Testis (tissue), 2 donors: Measurements from ENCODE around the gene MPRIP.

Source experiments
- POLR2A ChIP-seq: fragments of 450-650 bp; IDR thresholded peaks from one replicate; pipeline ENCODE4 v1.6.1; 2017; ENCODE audit warnings: antibody characterized with exemption, mild to moderate bottlenecking, moderate library complexity
- TF ChIP-seq, protein P1 (sequence below), 3 experiments: fragments of 450-650 bp in 2 of 3; fragments of 200-600 bp in 1 of 3; sonication (generic) in 1 of 3; IDR thresholded peaks; one replicate each; pipeline ENCODE4 v1.5.1; 2016 to 2019; ENCODE audit warnings: antibody characterized with exemption in 3 of 3, mild to moderate bottlenecking in 2 of 3, moderate library complexity in 1 of 3

GRCh38 chr17:17164676-17165075, 122.4 kb downstream of the MPRIP start:
- TF ChIP-seq, protein P1, sequence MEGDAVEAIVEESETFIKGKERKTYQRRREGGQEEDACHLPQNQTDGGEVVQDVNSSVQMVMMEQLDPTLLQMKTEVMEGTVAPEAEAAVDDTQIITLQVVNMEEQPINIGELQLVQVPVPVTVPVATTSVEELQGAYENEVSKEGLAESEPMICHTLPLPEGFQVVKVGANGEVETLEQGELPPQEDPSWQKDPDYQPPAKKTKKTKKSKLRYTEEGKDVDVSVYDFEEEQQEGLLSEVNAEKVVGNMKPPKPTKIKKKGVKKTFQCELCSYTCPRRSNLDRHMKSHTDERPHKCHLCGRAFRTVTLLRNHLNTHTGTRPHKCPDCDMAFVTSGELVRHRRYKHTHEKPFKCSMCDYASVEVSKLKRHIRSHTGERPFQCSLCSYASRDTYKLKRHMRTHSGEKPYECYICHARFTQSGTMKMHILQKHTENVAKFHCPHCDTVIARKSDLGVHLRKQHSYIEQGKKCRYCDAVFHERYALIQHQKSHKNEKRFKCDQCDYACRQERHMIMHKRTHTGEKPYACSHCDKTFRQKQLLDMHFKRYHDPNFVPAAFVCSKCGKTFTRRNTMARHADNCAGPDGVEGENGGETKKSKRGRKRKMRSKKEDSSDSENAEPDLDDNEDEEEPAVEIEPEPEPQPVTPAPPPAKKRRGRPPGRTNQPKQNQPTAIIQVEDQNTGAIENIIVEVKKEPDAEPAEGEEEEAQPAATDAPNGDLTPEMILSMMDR (IDR thresholded peaks at IDR 0.05): no peak
- no peak for TF ChIP-seq POLR2A
